Adipose tissue (tissue), 3 donors: Measurements from ENCODE around the gene NR4A1. TPM values are rescaled to one million over a fixed set of nuclear protein-coding genes. Genes with fewer than 3 reads are reported as not detected.
"Not testable (repeated sequence)": the region's sequence is repeated elsewhere in the genome, so short reads cannot be mapped to it uniquely, and the experiment has no call there.

Experiments
- H3K27ac ChIP-seq: one replicate; pipeline ENCODE4 v1.5.1; 2013; ENCODE audit warnings: low read depth, low read length
- WGBS, 3 donors: extraction: QIAGEN DNeasy Blood & Tissue Kit; methylation state at CpG; one replicate each; pipeline ENCODE4 v1.1.7; 2013; 5-methylcytosine and 5-hydroxymethylcytosine counted together
- polyA plus RNA-seq, 3 donors: library from polyadenylated mRNA; stranded (reverse); fragments of 200-250 nt; gene quantifications; one replicate each; pipeline ENCODE4 v1.2.3, GENCODE V29; 2013
- donor health status: healthy with polysubstance abuse.
- donor health status: Bipolar disorder and iron deficiency.
- donor health status: healthy.

The NR4A1 gene
- polyA plus RNA-seq, 3 donors = 41.8 to 1,093 (median 360) TPM

GRCh38 chr12:52084491-52085231, 33.4 kb downstream of the NR4A1 start:
- 85 to 90% (median 90%) methylated on average over 9 of the region's 9 CpGs for WGBS, 3 donors
- H3K27ac ChIP-seq = no peak overlapping the region

- H3K27ac ChIP-seq = no peak overlapping the region
- 83 to 92% (median 89%) methylated on average over 6 of the region's 6 CpGs for WGBS, 3 donors
Observed at GRCh38 chr12:52085682-52086180, 34.5 kb downstream of the NR4A1 start.

GRCh38 chr12:52086366-52086765, 35.1 kb downstream of the NR4A1 start:
- 54 to 68% (median 57%) methylated on average over 9 of the region's 9 CpGs for WGBS, 3 donors
- H3K27ac ChIP-seq = no peak overlapping the region

GRCh38 chr12:52086944-52087835, 35.9 kb downstream of the NR4A1 start:
- H3K27ac ChIP-seq = no peak overlapping the region
- 75 to 82% (median 77%) methylated on average over 22 of the region's 22 CpGs for WGBS, 3 donors

- 76 to 88% (median 80%) methylated on average over 19 to 20 of the region's 20 CpGs for WGBS, 3 donors
- H3K27ac ChIP-seq = no peak overlapping the region
Observed at GRCh38 chr12:52087961-52088820, 36.9 kb downstream of the NR4A1 start.

GRCh38 chr12:52089491-52089890, 38.2 kb downstream of the NR4A1 start:
- H3K27ac ChIP-seq = no peak overlapping the region
- WGBS, 3 donors = 83 to 89% (median 86%) methylated on average over 11 of the region's 11 CpGs

GRCh38 chr12:52090291-52090690, 39.0 kb downstream of the NR4A1 start:
- no peak overlapping the region for H3K27ac ChIP-seq
- 73 to 78% (median 75%) methylated on average over 10 of the region's 10 CpGs for WGBS, 3 donors

GRCh38 chr12:52091061-52091460, 39.8 kb downstream of the NR4A1 start:
- 16 to 30% (median 21%) methylated on average over 3 of the region's 3 CpGs for WGBS, 3 donors

GRCh38 chr12:52091869-52092268, 40.6 kb downstream of the NR4A1 start:
- WGBS, 3 donors = 61 to 78% (median 70%) methylated on average over 8 of the region's 8 CpGs
- H3K27ac ChIP-seq = no peak overlapping the region

More at GRCh38 chr12:52091061-52091460, 39.8 kb downstream of the NR4A1 start:
- no peak overlapping the region for H3K27ac ChIP-seq

GRCh38 chr12:52093346-52093745, 42.1 kb downstream of the NR4A1 start:
- 16 to 81% (median 74%) methylated on average over 7 of the region's 7 CpGs for WGBS, 3 donors
- no peak overlapping the region for H3K27ac ChIP-seq

GRCh38 chr12:52096332-52097044, 45.2 kb downstream of the NR4A1 start:
- WGBS, 3 donors = 86 to 92% (median 89%) methylated on average over 15 of the region's 15 CpGs
- no peak overlapping the region for H3K27ac ChIP-seq

GRCh38 chr12:52097045-52097666, 45.9 kb downstream of the NR4A1 start:
- 77 to 85% (median 84%) methylated on average over 21 of the region's 21 CpGs for WGBS, 3 donors
- no peak overlapping the region for H3K27ac ChIP-seq

GRCh38 chr12:52104431-52105089, 53.3 kb downstream of the NR4A1 start:
- WGBS, 3 donors = 62 to 69% (median 63%) methylated on average over 10 of the region's 10 CpGs
- H3K27ac ChIP-seq = not testable (repeated sequence)
